Measurements from ENCODE around the gene OSBPL3.

Gene OSBPL3

DNA sequence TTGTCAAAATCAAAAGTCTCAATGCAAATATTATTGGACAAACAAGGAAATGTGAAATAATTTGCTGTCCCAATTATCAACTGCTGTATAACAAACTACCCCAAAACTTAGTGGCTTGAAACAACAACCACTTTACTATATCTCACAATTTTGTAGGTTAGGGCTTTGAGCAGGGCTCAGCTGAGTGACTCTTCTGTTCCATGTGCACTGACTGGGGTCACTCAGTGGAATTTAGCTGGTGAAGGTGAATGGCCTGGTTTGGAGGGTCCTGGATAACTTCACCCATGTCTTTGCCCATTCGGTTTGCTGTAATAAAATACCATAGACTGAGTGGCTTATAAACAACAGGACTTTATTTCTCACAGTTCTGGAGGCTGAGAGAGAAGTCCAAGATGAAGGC is 219.0 kb downstream of the OSBPL3 start:
- DNase-seq (ENCODE audit: low spot score): no peak

DNA sequence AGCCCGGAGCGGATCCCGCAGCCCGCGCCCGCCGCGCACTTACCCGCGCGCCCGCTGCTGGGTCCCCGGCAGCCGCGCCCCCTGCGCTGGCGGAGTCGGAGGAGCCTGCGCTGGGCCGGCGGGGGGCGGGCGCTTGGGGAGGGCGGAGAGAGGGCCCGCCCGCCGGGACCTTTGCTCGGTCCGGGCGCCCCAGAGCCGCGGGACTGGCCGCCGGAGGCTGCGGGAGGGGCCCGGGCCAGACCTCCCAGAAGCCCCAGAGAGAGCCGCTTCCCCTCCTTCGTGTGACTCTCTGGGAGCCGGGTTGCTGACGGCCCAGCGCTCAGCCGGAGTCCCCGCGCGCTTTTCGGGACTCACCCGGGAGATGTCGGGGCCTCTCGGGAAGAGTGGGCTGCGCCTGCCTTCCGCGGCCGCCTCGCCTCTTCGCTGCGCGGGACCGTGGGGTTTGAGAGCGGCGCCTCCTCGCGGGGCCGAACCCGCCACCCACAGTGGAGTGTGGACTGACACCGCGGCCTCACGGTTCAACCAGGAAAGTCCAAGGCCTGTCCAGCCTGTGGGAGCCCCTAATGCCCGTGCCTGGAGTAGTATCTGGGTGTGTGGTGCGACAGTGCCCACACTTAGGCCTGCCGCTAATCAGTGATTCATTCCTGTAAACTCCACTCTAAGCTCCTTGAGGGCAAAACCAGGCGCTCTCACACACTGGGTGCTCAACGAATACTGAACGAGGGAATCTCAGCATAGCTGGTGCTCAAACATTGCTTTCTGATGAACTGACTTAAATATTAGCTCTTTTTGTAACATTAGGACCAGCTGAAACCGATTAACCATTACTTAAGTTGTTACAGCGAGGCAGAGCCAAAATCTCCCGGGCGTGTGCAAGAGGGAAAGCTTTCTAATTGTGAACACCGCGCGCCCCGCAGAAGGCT is 222.4 kb downstream of the OSBPL3 start, which contains the start of gene GSDME:
GSDME (minus strand) TSS at position 112 of the 923 bp plus-strand sequence. CDS start 7,690 bp downstream, outside the sequence.
- DNase-seq (ENCODE audit: low spot score): no peak

DNA sequence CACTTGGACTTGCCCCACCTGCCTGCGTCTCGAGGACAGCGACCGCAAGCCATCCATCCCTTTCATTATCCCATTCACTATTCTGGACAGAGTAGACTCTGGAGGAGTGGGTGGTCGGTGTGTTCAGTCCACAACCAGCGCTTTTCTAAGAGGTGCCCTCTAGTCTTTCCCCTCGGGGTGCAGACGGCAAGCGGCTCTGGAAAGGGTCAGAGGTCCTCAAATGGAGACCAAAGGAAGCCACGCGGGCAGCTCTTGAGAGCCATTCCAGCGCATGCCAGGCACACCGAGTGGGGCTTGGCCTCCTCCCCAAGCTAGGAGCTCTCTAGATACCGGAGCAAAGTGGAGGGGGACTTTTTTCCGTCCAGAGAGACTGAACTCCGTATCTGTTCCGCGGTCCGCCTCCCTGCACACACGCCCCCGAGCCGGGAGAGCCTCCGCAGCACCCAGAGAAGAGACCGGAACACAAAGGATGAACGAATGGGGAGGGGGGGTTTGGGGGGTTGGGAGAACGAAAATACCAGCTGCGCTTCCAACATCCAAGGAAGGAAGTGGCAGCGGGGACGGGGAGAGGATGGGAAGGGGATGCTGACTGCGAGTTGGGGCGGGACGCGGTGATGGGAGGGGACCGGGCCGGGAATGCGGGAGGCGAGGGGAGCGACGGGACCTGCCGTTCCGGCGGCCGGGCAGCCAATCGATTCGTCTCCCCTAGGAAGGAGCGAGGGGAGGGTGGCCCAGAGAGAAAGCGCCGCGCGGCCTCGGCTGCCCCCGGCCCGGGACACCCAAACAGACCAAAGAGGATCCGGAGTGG is 223.2 kb downstream of the OSBPL3 start:
- no peak for DNase-seq (ENCODE audit: low spot score)

DNA sequence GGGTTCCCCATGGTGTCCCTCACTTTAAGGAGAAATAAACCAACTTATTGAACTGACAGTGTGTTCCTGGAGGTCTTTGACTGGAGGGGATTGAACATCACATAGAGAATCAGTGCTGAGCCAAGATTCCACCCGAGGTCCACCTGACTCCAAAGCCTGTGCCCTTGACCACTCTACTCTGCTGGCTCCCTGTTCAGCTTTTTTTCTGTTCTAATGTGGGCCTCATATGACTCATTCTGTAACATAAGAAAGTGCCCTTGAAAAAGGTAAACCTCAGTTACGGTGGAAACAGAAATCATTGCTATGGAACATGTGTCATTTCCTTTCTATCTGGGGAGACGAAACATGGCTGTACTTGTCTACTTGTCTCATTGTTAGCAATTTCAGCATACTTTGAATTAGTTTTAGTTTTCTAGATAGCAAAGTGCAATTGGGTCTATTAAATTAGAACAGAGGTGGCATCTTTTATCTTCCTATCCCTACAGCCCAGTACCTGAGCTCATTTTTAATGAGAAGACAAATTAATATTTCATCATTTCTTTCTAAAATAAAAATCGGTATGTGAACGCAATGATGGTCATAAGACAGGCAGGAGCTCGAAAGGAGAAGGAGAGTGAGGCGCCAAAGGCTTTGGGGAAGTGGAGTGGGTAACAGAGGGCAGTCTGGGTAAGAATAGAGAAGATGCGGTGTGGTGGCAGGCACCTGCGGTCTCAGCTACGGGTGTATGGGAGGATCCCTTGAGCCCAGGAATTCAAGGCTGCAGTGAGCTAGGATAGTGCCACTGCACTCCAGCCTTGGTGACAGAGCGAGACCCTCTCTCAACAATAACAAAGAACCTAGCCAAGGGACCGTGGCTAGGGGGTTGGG is 224.2 kb downstream of the OSBPL3 start:
- DNase-seq (ENCODE audit: low spot score): no peak

DNA sequence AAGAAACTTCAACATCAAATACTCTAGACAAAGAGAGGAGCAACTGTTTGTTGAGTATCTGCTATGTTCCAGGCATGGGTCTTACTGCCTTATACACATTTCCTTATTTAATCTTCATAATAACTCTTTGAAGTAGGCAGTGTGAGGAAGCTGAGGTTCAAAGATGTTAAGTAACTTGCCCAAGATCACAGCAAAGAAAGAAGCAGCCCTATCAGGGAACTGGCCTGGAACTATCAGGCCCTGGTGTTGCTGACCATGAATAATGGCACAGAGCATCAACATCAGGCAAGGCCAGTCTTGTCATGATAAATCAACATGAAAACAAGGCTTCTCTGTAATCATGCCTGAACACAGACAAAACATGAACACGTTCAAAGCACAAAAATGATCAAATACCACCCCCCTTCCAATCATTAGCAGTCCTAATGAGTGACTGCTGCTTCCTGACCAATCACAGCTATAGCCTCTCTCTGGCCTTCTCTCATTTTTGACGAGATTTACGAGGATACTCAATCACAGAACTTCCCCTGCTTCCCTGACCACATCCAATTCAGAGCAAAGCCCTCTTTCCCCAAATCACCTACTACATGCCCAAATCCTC is 225.0 kb downstream of the OSBPL3 start:
- no peak for DNase-seq (ENCODE audit: low spot score)

DNA sequence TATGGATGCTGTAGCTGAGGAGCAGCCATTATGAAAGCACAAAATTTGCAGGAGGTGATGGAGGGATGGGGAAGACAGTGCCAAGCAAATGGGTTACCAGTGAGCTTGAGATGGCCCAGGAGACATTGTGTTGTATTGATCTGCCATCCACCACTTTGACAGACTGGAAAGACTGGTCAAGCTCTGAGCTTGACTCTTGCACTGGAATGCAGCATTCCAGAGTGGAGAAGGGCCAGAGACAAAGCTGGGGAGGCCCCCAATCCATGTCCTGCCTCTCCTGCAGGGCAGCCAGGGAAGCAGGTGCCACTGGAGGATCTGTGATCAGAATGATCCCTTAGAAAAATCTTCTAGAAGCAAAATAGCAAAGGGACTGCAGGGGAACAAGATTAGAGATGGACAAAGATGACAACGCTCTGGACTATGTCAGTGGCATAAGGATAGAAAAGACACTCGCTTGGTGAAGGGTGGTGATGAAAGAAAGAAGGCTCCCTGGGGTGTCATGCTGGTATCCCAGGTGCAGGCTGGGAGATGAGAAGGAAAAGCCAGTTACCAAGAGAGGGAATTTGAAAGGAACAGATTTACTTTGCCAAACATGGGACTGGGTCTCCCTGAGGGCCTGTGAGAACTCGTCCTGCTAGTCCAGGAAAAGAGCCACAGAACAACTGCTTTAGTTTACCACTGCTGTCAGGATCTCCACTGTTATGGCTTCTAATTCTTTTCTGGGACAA is 227.7 kb downstream of the OSBPL3 start:
- no peak for DNase-seq (ENCODE audit: low spot score)

DNA sequence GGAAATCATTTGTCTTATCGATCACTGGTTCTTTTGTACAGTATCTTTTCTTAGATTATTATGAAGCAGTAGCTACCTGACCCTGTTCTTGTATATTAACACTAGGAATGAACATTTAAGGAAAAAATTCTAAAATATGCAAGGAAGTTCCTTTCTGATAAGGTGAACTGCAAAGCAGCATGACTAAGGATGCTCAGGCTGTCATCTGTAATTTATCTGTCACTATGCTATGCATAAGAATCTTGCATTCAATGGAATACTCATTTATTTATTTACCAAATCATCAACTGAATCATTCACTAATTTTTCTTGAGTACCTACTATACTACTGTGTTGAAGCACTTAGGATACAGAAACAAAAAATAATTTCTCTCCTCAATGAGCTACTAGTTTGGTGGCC is 228.5 kb downstream of the OSBPL3 start:
- DNase-seq (ENCODE audit: low spot score): no peak

DNA sequence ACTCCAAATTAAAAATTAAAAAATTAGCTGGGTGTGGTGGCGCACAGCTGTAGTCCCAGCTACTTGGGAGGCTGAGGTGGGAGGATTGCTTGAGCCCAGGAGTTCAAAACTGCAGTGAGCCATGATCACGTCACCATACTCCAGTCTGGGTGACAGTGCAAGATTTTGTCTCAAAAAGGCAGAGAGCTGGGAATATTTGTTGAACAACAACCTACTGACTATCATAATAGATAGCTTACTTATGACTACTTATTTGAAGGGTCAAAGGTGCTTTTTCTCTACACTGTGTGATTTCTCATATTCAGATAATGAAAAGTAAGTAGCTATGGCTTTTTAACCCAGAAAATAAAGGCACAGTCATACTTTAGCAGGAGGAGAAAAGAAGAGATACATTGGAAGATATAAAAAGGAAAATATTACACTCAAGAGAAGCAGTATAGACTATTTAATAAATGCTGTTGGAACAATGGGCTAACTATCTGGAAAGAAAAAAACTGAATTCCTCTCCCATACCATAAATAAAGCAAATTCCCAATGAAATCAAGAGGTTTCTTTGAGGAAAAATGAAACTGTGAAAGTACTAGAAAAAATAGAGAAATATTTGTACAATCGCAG is 229.4 kb downstream of the OSBPL3 start:
- no peak for DNase-seq (ENCODE audit: low spot score)

DNA sequence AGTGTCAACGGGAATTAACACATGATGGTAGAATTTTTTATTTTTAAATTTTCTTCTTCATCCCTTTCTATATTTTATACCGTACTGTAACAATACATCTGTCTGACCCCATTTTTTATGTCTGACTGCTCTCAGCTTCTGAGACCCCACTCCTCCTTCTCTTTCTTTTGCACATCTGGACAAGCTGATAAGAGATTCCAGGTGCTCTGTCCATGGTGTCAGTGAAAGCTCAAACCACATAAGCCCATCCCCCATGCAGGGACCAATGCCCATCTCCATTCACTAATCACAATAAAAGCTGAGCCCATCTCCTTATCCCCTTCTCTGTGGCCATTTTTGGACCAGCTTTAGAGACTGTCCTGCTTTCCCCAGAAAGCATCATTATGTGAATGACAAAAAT is 231.5 kb downstream of the OSBPL3 start:
- no peak for DNase-seq (ENCODE audit: low spot score)
